Endothelial cell of hepatic sinusoid (primary cell): Measurements from ENCODE around the gene ASIC3.

Experiments used
- in situ Hi-C: cut with HindIII; loops from 2 replicates; pipeline ENCODE4 v1.10.0; 2017; ENCODE audit warnings: low sequenced_read_pairs

Gene ASIC3

GRCh38 chr7:151053751-151054150, 5.4 kb downstream of the ASIC3 start:
- in situ Hi-C loops, result no loop called here

DNA sequence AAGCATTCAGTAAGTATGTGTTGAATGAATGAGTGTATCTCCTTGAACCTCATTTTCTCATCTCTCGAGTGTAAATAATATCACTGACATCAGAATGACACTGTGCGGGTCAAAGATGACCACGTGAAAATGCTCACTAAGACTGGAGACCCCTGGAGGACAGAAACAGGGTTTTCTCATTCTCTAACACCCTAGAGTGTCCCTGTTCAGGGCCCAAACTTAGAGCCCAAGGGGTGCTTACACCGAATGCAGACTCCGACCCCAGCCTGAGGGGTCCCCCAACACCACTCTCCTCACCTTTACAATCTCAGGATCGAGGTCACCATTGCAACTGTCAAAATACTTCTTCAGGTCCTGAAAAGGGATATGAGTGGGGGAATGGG, 7.9 kb downstream of the ASIC3 start:
- in situ Hi-C loops, result no loop called here

DNA sequence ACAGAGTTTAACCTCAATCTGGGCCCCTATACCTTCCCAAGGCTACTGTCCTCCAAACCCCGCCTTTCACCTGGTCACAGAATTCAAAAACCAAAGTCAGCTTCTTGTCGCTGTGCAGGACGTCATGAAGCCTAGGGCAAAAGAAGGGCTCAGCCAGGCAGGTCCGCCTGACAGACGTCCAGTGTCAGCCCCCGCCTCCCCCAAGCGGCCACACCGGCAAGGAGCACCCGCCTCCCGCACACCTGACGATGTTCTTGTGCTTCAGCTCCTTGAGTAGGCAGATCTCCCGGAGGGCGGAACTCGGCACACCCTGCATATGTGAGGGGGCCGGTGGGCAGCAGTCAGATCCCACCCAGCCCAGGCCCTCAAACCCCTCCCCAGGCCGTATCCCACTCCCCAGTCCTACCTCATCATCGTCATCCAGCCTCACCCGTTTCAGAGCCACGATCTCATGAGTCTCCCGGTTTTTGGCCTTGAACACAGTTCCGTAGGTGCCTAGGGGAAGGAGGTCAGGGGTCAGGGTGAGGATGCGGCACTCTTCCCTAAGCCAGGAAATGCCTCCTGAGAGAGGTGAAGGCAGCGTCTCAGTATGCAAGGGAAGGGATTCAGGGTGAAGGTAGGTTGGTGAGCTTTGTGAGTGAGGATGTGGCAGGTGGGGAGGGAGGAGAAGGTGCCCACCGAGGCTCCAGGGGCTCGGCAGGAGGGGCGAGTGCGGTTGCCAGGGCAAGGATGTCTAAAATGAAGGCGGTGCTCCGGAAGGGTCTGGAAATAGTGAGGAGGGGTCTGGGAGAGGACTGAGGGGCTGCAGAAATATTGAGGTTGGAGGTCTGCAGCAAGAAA, 8.6 kb downstream of the ASIC3 start:
- in situ Hi-C loops, result no loop called here

GRCh38 chr7:151057506-151057988, 9.2 kb downstream of the ASIC3 start, which contains the start of gene CDK5:
CDK5 (minus strand) TSS chr7:151057897; CDS start chr7:151057848, 49 bp downstream.
- in situ Hi-C loops, result no loop called here

- in situ Hi-C loops, result no loop called here
Measured at GRCh38 chr7:151057989-151058780, 9.9 kb downstream of the ASIC3 start.

DNA sequence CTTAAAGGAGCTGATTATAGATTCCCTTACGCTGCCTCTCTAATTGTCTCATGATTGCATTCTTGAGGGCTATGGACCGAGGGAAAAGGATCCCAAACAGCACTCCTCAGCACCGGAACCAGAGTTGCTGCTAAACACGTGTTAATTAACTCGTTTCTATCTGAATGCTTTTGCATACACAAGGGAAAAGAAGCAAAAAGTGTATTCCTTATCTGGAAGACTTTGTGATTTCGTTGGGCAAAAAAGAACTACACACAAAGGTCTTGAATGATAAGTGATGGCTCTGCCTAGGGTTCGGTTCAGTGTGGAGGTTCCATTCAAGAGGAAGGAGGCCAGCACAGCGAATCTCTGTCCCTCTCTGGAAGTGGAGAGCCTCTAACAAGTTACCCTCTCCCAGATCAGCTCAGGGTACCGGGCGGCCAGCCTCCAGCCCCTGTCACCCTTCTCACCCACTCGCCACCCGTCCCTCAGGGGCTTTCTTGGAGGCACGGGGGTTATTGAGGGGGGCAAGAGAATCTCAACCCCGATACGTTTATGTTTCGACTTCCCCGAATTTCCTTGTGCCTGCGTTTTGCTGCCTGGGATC, 10.5 kb downstream of the ASIC3 start:
- in situ Hi-C loops, result no loop called here

DNA sequence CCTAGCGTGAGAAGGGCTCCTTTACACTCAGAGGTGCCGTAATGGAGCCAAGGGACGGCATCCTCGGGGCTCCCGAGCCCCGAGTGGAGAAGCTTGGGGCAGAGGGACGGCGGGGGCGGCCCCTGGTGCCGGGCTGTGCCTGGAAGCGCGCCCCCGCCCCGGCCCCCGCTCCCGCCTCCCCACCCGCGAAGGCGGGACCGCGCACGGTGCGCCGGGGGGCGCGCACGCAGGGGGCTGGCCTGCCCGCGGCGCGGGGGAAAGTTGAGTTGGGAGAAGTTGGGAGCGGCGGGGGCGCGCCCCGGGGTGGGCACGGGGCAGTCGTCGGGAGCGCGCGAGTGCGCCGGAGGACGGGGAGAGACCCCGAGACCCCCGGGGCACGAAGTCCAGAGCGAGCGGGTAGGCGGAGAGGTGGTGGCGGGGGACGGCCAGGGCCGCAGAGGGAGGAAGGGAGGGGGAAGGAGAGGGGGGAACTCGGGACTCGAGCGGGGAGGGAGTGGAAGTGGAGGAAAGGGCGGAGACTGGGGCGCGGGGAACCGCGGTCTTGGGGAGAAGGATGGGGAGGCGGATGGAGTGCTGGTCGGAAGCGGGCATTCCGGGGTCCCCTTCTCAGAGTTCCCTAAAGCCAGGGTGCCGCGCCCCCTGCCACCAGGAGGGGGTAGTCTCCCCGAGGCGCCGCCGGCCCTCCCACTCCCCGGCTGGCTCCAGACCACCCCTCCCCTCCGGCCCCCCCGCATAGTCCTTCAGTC, 11.2 kb downstream of the ASIC3 start, which contains the start of gene SLC4A2:
TSS of gene SLC4A2 (plus strand) at position 223 of the 746 bp plus-strand sequence. CDS start 2,399 bp downstream, outside the sequence.
- in situ Hi-C loops, result no loop called here

DNA sequence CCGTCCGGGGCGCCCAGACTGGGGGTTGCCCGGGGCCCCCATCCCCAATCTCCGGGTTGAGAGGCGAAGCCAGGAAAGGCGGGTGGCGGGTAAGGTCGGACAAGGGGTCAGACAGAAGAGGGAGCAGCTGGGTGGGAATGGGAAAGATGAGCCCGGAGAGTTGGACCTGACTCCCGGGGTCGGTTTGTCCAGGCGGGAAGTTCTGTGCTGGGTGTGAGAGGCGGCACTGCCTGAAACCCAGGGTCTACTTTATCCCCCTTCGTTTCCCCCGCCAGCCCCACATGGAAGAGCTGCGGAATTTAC, 11.7 kb downstream of the ASIC3 start:
- in situ Hi-C loops, result no loop called here

GRCh38 chr7:151060416-151061212, 12.3 kb downstream of the ASIC3 start:
- in situ Hi-C loops, result no loop called here

DNA sequence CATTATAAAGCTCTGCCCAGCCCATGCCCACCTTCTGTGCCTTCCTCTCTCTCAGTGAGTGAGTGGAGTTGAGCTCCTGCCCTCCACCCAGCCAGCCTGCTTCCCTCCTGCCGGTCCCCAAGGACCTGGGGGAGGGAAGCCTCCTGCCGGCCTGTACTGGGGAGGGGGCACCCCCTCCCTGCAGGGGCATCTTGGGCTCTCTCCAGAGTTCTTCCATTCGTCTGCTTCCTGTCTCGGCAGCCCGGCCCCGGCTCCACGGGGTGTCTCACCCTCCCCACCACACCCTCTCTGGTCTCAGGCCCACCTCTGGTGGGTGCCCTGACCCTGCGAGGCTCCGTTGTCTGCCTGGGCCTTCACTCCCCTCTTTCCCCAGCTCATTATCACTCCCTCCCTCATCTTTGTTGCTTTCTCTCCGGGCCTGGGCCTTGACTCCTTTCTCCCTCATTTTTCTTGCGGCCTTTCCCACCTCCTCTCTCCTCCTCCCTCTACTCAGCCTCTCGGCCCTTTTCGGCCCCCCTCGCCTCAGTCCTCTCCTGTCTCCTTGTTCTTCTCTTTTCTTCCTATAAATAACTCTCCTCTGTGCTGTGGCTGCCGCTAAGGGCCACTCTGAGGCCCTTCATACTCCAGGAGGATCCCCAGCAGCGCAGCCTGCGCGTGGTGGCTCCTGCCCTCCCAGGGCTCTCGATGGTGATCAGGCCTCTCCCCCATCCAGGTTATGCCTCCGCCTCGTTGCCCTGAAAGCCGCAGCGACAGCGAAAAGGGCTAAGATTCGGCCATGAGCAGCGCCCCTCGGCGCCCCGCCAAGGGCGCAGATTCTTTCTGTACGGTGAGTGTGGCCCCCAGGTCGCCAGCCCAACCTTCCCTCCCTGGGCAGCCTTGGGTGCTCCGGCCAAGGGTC, 13.1 kb downstream of the ASIC3 start:
- in situ Hi-C loops, result no loop called here

- in situ Hi-C loops, result no loop called here
Measured at GRCh38 chr7:151062111-151062398, 13.7 kb downstream of the ASIC3 start.

- in situ Hi-C loops, result no loop called here
Measured at GRCh38 chr7:151062399-151063211, 14.3 kb downstream of the ASIC3 start.

DNA sequence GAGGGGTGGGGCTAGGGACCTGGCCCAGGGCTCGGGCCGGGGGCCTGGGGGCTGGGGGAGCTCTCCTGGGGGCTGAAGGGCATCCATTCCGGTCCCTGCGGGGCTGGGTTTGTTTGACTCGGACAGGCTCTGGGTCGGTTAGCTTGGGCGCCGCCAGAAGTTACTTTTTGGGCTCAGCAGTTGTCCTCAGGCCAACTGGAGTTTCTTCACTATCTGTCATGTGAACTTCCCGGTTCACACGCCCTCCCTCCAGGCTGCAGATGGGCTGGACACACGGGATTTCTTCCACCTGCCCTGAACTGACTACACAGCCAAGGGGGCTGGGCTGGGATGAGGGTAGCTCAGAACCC, 14.9 kb downstream of the ASIC3 start:
- in situ Hi-C loops, result no loop called here

DNA sequence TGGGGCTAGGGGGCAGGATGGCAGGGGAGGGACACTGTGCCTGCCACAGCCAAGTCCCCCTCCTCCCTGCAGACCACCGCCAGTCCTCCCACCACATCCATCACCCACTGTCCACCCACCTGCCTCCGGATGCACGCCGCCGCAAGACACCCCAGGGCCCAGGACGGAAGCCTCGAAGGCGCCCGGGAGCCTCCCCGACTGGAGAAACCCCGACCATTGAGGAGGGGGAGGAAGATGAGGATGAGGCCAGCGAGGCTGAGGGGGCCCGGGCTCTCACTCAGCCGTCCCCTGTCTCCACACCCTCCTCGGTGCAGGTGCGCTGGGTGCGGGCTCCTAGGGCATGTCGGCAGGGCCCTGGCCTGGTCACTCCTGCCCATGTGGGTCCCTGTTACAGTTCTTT, 16.1 kb downstream of the ASIC3 start:
- in situ Hi-C loops, result no loop called here

DNA sequence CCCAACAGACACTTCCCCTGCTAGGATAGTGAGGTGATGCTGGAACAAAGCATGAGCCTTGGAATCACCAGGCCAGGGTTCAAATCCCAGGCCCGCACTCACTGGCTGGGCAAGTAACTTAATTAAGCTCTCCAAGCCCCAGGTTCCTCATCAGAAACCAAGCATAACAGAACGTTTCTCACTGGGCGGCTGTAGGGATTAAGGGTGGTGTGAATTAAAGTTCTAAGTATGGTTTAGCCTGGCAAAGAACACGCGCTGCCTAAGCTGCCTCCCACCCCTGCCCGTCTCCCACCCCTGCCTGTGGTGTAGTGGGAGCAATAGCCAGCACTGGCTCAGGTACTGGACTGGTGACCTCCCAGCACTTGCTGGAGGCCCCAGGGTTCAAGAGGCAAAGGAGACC, 16.7 kb downstream of the ASIC3 start:
- in situ Hi-C loops, result no loop called here

DNA sequence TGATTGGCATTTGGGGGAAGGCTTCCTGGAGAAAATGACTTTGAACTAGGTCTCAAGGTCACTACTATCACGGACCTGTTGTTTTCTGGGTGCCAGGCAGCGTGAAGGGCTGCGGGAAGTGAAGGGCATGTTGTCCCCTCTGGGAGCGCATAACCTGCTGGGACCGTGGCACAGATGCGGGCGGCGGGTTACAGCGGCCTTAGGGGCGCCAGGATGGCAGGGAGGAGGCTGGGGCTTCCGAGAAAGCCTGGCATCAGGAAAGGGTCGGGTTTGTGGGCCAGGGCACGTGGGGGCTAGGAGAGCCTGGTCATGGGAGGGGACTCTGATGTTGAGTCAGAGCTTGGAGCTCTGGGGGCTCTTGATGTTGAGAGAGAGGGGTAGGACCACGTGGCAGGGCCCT, 17.2 kb downstream of the ASIC3 start:
- in situ Hi-C loops, result no loop called here

DNA sequence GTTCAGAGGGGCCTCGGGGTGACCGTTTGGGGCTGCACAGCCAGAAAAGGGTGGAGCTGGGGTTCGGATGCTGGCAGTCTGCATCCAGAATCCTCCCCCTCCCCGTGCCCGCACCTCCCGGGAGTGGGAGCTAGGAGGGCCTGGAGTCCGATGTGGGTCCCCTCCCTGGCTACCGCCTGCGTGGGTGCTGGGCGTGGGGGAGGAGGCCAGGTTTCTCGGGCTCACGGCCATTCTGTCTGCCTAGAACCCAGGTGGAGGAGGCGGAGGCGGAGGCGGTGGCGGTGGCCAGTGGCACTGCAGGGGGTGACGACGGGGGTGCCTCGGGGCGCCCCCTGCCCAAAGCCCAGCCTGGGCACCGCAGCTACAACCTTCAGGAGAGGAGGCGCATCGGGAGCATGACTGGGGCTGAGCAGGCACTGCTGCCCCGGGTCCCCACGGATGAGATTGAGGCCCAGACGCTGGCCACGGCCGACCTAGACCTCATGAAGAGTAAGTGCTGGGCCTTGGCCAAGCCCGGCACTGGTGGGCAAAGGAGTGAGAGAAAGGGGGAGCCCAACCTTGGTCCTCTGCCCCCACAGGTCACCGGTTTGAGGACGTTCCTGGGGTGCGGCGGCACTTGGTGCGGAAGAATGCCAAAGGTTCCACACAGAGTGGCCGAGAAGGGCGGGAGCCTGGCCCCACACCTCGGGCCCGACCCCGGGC, 18.1 kb downstream of the ASIC3 start:
- in situ Hi-C loops, result no loop called here
